Measurements from ENCODE around the gene PRKCH.

Gene PRKCH

DNA sequence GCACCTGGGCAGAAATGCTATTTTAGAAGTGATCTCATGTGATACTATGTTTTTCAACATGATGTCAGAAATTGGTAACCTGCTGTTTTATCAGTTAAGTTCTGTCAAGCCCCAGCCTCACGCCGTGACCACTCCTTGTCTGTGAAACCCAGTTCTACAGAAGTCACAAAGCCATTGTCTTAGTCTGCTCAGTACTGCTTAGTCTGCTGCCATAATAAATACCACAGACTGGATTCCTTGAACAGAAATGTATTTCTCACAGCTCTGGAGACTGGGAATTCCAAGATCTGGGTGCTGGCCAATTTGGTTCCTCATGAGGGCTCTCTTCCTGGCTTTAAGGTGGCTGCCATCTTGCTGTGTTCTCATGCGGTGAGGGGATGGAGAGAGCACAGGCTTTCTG lies 176.9 kb downstream of the PRKCH start:
- DNase-seq = no peak

- no peak for DNase-seq
Measured at GRCh38 chr14:61498811-61499210, 177.4 kb downstream of the PRKCH start.

- DNase-seq = no peak
Measured at GRCh38 chr14:61499991-61500390, 178.6 kb downstream of the PRKCH start.

DNA sequence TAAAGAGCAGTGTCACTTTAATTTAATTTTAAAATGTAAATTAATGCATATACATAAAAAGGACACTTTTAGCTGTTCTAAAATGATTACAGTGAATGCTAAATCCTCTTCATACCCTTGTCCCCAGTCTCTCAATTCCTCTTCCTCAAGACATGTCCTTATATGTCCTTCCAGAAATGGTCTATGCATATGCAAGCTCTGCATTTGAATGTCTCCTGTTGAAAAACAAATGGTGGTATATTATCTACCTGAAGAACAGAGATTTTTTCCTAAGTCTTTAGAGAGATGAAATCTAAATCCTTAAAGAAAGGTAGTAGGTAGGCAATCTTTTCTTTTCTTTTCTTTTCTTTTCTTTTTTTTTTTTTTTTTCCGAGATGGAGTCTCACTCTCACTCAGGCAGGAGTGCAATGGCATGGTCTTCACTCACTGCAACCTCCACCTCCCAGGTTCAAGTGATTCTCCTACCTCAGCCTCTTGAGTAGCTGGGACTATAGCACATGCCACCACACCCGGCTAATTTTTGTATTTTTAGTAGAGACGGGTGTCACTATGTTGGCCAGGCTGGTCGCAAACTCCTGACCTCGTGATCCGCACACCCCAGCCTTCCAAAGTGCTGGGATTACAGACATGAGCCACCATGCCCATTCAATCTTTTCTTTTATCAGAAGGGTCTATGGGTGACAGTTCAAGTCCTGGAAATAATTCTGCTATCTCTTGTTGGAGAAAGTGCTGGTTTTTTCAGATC lies 180.5 kb downstream of the PRKCH start:
- DNase-seq = no peak

GRCh38 chr14:61502459-61503093 lies 181.2 kb downstream of the PRKCH start:
- DNase-seq = no peak

GRCh38 chr14:61503167-61503801 lies 181.9 kb downstream of the PRKCH start:
- DNase-seq = peak in 3 of 4 experiments; percentile 10 to 25 (median 11)

GRCh38 chr14:61504901-61505300 lies 183.5 kb downstream of the PRKCH start:
- no peak for DNase-seq

- no peak for DNase-seq
Measured at GRCh38 chr14:61505815-61506809, 184.7 kb downstream of the PRKCH start.

GRCh38 chr14:61508526-61508925 lies 187.1 kb downstream of the PRKCH start:
- DNase-seq = no peak

DNA sequence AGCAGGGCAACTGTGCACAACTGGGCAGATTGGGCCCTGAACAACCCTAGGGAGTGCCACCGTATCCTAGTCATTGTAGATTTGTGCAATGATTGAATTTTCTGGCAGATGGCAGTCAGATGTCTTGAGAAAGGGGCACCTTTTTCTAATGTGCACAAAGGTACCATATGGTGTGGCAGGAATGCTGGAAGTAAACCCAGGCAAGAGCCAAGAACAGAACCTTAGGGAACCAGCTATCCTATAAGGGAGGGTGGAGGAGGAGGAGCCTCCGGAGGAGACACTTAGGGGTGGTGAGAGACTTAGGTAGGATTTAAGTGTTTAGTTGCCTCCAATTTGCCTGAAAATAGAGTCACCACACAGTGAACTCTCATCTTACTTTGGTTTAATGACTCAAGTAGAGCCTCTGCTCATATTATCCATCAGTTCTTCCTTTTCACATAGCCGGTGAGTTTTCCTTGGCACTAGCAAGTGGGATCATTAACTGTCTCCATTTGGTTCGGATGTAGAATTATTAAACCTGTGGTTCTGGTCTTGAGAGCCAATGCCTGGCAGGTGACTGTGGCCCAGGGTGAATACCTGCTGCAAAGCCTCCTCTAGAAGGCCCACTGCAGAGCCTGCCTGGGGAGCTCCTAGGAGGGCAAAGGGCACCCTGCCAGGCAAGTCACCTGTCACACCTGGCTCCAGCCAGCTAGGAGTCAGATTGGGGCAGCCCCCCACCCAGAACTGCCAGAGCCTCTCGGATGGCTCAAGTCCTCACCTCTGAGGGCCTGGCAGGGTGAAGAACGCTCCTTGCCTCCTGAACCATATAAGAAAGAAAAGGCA lies 189.6 kb downstream of the PRKCH start:
- no peak for DNase-seq

DNA sequence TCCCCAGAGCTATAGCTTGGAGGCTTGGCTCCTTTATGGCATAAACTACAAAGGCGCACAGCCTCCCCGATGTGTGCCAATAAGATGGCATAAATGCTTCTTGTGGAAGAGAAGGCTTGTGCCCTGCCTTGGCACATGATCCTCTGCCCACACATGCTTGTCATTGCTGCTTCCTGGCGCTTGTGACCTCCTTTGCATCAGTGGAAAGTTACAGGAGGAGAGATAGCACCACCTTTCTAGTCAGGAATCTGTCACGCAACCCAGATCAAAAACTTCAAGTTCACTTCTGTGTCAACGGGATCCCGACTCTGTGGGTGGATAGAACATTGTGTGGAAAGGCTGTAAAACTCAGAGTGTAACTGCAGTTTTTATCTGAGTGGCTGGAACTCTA lies 190.2 kb downstream of the PRKCH start:
- DNase-seq = no peak

GRCh38 chr14:61512026-61512834 lies 190.9 kb downstream of the PRKCH start:
- DNase-seq = no peak

DNA sequence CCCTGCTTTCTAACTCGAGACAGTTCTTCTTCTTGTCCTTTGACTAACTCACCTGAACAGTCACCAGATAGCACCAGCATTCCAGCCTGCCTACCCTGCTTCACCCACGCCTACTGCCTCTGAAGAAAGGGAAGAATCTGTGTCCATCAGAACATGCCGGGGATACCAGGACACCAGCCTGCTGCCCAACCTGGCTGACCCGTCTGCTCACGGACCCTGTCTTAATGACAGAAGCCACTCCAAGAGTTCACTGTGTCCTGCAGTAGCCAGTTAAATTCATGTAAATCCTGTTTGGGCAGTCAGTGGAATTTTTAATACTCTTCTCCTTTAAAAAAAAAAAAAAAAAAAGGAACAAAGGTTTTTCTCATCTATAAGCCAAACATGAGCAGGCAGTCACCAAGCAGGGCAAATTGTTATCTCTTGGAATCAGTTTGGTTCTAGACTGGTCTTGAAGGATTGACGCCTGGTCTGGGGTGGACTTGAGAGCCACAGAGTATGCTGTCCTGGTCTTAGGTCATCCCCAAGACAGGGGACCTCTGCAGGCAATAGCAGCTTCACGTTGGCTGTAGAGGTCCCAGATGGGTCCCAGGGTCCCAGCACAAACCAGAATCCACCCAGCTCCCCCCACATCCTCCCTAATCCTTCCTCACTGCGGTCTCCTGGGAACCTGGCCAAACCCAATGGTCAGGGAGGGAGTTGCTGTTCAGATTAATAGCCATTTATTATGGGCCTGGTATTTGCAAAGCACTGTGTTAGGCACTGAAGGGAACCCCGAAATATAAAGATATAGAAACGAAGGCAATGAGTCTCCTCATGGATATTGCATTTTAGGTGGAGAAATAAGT lies 192.8 kb downstream of the PRKCH start:
- no peak for DNase-seq

DNA sequence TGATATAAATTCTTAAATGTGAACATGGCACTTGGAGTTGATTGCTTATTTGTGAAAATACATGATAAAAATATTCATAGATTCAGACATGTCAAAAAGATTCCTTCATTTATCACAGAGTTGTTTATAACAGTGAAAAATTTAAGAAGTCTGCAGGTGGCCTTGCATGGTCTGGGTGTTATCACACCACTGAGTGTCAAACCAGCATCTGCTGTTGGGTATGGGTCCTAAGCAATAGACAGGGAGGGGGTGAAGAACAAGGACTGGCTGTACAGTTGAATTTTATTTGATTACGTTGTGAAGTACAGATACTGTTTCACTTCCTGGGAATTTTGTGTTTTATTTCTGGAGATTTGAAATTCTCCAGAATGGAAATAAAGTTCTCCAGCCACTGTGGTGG lies 193.5 kb downstream of the PRKCH start:
- no peak for DNase-seq

- no peak for DNase-seq
Measured at GRCh38 chr14:61515436-61516117, 194.2 kb downstream of the PRKCH start.

- no peak for DNase-seq
Measured at GRCh38 chr14:61516118-61516743, 194.9 kb downstream of the PRKCH start.

- DNase-seq = no peak
Measured at GRCh38 chr14:61516964-61517653, 195.7 kb downstream of the PRKCH start.

DNA sequence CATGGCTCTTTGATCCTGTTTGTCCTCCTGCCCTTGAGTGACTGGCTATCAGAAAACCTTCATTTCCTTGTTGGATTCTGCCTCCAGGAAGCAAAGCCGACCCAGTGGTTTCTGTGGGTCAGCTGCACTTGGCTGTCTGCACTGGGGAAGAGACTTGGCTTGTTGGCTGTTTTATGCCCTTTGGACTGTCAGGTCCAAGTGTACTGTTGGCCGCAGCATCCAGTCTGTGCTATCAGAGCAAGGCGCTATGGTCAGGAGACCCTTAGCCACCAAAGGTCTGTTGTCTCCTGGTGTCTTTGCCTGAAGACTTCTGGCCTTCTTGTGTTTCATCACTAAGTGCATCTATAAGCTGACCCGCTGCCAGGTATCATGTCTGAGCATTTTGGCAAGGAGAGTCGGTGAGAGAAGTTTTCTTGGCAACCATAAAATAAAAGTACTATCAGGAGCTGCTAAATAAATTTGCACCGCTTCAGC lies 196.6 kb downstream of the PRKCH start:
- no peak for DNase-seq

Measured in activated CD4-positive, CD25-positive, alpha-beta regulatory T cell (primary cell).